Spleen (tissue), 11 donors: ENCODE measurements around the gene GALR2. TPM values are rescaled to one million over a fixed set of nuclear protein-coding genes. Genes with fewer than 3 reads are reported as not detected.

Source experiments
- DNase-seq: peaks from one replicate; pipeline ENCODE4 v3.0.0-alpha.2; 2020
- H3K27ac ChIP-seq, 8 donors: fragments of 200-600 bp; sonication (generic) in 7 of 8; 1 replicate in 4 of 8; 2 replicates in 4 of 8; pipeline versions ENCODE4 v1.5.0 to v1.8.0; 2016 to 2021; ENCODE audit warnings: inconsistent platforms in 4 of 8, mild to moderate bottlenecking in 4 of 8, moderate library complexity in 1 of 8
- H3K27me3 ChIP-seq, 7 donors: fragments of 200-600 bp; sonication (generic) in 6 of 7; replicated peaks in 1 of 7; 1 replicate in 4 of 7; 2 replicates in 3 of 7; pipeline versions ENCODE4 v1.5.0 to v1.8.0; 2016 to 2021; ENCODE audit warnings: inconsistent platforms in 3 of 7, mild to moderate bottlenecking in 1 of 7
- H3K36me3 ChIP-seq, 6 donors: fragments of 200-600 bp; sonication (generic) in 5 of 6; 1 replicate in 4 of 6; 2 replicates in 2 of 6; pipeline versions ENCODE4 v1.5.0 to v1.8.0; 2016 to 2021; ENCODE audit warnings: inconsistent platforms in 2 of 6
- H3K4me1 ChIP-seq, 6 donors: fragments of 200-600 bp; sonication (generic) in 5 of 6; 1 replicate in 3 of 6; 2 replicates in 3 of 6; pipeline versions ENCODE4 v1.5.0 to v1.8.0; 2016 to 2021; ENCODE audit warnings: inconsistent platforms in 3 of 6
- H3K4me3 ChIP-seq, 8 donors: fragments of 200-600 bp; sonication (generic) in 7 of 8; 1 replicate in 4 of 8; 2 replicates in 4 of 8; pipeline versions ENCODE4 v1.5.0 to v1.8.0; 2016 to 2021; ENCODE audit warnings: inconsistent platforms in 4 of 8, mild to moderate bottlenecking in 4 of 8, moderate library complexity in 2 of 8
- H3K9me3 ChIP-seq, 8 donors: fragments of 200-600 bp; sonication (generic) in 7 of 8; 1 replicate in 4 of 8; 2 replicates in 4 of 8; pipeline versions ENCODE4 v1.5.0 to v1.8.0; 2016 to 2021; ENCODE audit warnings: inconsistent platforms in 4 of 8
- POLR2A ChIP-seq, 3 donors: fragments of 450-650 bp; IDR thresholded peaks; one replicate each; pipeline ENCODE4 v1.5.1; 2017; ENCODE audit warnings: antibody characterized with exemption in 3 of 3, mild to moderate bottlenecking in 1 of 3
- POLR2AphosphoS5 ChIP-seq, 3 donors: sonication (generic); formaldehyde crosslinking; IDR thresholded peaks; one replicate each; pipeline ENCODE4 v1.5.1; 2017; ENCODE audit warnings: antibody characterized with exemption in 3 of 3
- WGBS, 5 donors: extraction: QIAGEN DNeasy Blood & Tissue Kit in 3 of 5; methylation state at CpG; one replicate each; pipeline versions ENCODE4 v1.1.5 to v1.1.7; 2013 to 2018; 5-methylcytosine and 5-hydroxymethylcytosine counted together
- intact Hi-C: fragments of 100-400 bp; cut with DNase I; formaldehyde crosslinking; loops from one replicate; pipeline ENCODE4 v1.15.0; 2023; ENCODE audit warnings: low total_unique reads
- polyA plus RNA-seq, 3 donors: library from polyadenylated mRNA; stranded (reverse); fragments of 200-250 nt; gene quantifications; one replicate each; pipeline ENCODE4 v1.2.1, GENCODE V29; 2013
- total RNA-seq, 7 donors: library from RNA; depleted of rRNA in 3 of 7; stranded (reverse); fragments of >200 nt in 3 of 7; fragmentation: NEBNext Ultra II Directional in 4 of 7; extraction: Animal tissue kit (Norgen Biotek cat#: 25700) in 4 of 7; gene quantifications; one replicate each; pipeline versions ENCODE4 v1.1.0 to v1.2.1, GENCODE V29; 2016 to 2021
- TF ChIP-seq, protein P1 (sequence below), 11 experiments: fragments of 200-600 bp in 7 of 11; fragments of 450-650 bp in 4 of 11; sonication (generic) in 4 of 11; IDR thresholded peaks in 8 of 11; conservative IDR thresholded peaks in 3 of 11; 1 replicate in 7 of 11; 2 replicates in 4 of 11; pipeline versions ENCODE4 v1.4.0 to v1.8.0; 2016 to 2021; ENCODE audit warnings: antibody characterized with exemption in 11 of 11, inconsistent platforms in 4 of 11, mild to moderate bottlenecking in 1 of 11
- donor health status: healthy with polysubstance abuse.
- donor health status: DM: no; HTN: no; CAD: no; lungs with moderate emphysema.
- donor health status: DM: no; HTN: no; CAD: no.
- donor health status: Bipolar disorder and iron deficiency.
- donor health status: healthy.
- donor health status: DM: no; HTN: no; CAD: no.
- donor health status: DM: yes; HTN: yes; CAD: no.

GALR2 gene
- total and polyA plus RNA-seq, 10 donors = 0.06 to 0.93 (median 0.38) TPM; not detected in 6

DNA sequence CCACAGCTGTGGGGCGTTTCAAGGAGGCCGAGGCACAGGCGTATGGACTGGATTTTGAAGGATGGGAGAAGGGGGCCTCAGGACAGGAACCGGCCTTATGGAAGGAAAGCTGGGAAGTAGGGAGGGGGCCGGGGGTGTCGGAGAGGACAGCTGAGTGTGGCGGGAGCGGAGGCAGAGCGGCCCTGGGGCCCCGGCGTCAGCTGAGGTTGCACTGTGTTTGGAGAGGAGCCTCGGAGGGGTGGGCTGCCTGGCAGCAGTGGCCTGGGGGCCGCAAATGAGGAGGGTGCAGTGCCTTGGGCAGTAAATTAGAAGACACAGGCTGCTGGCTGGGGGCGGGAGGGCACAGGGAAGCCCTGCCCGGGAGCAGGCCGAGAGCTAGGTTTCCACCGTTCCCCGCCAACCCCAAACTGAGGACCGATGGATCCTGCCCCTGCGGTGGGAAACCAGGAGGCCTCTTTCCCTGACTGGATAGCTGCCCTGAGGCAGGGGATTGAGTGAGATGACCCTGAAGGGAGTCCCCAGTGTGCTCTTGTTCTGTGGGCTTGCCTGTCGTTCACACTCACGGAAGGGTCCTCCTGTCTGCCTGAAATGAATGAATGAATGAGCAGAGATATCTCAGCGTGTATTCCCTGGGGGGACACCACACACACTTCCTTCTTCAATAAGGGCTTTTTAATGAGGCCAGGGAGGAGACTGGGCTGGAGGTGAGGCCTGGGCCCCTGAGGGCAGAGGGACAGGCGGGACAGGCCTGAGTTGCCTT, 48.0 kb downstream of the GALR2 start:
- H3K4me3 ChIP-seq = no peak overlapping the region
- H3K9me3 ChIP-seq = no peaks in the 10 kb centered on the region
- no peaks in the 10 kb centered on the region for H3K36me3 ChIP-seq
- no peak for DNase-seq
- 87 to 91% (median 90%) methylated on average over 22 to 24 of the region's 24 CpGs for WGBS, 5 donors
- H3K27ac ChIP-seq = peak overlapping the region in 3 of 8 donors; percentile 60 to 69 (median 68)
- peaks cover 5 to 25% (median 16%) of the 10 kb centered on the region in 6 donors for H3K4me1 ChIP-seq
- H3K27me3 ChIP-seq = peaks cover 0 to 5% (median 0%) of the 10 kb centered on the region in 7 donors
- intact Hi-C loops = loop anchor here (5.0 kb wide), 1 partner anchor 60 kb away; no protein-coding TSS in a partner anchor
- TF ChIP-seq, protein P1, sequence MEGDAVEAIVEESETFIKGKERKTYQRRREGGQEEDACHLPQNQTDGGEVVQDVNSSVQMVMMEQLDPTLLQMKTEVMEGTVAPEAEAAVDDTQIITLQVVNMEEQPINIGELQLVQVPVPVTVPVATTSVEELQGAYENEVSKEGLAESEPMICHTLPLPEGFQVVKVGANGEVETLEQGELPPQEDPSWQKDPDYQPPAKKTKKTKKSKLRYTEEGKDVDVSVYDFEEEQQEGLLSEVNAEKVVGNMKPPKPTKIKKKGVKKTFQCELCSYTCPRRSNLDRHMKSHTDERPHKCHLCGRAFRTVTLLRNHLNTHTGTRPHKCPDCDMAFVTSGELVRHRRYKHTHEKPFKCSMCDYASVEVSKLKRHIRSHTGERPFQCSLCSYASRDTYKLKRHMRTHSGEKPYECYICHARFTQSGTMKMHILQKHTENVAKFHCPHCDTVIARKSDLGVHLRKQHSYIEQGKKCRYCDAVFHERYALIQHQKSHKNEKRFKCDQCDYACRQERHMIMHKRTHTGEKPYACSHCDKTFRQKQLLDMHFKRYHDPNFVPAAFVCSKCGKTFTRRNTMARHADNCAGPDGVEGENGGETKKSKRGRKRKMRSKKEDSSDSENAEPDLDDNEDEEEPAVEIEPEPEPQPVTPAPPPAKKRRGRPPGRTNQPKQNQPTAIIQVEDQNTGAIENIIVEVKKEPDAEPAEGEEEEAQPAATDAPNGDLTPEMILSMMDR (IDR thresholded peaks at IDR 0.05 in 8 of 11, conservative IDR thresholded peaks at IDR 0.05 in 3 of 11) = no peak
- TF ChIP-seq POLR2AphosphoS5 (IDR thresholded peaks at IDR 0.05) (no peak), POLR2A (IDR thresholded peaks at IDR 0.05) (no peak)

GRCh38 chr17:76123191-76123499, 48.6 kb downstream of the GALR2 start:
- WGBS, 5 donors = 63 to 78% (median 68%) methylated on average over 5 of the region's 5 CpGs
- TF ChIP-seq, protein P1 (IDR thresholded peaks at IDR 0.05 in 8 of 11, conservative IDR thresholded peaks at IDR 0.05 in 3 of 11) = no peak
- TF ChIP-seq POLR2A (IDR thresholded peaks at IDR 0.05) = no peak
- TF ChIP-seq POLR2AphosphoS5 (IDR thresholded peaks at IDR 0.05) = no peak
- H3K36me3 ChIP-seq = no peaks in the 10 kb centered on the region
- H3K9me3 ChIP-seq = no peaks in the 10 kb centered on the region
- intact Hi-C loops = loop anchor here (5.0 kb wide), 1 partner anchor 59 kb away; no protein-coding TSS in a partner anchor
- no peak overlapping the region for H3K4me3 ChIP-seq
- H3K4me1 ChIP-seq = peaks cover 5 to 25% (median 16%) of the 10 kb centered on the region in 6 donors
- peak overlapping the region in 1 of 8 donors; percentile 68 for H3K27ac ChIP-seq
- DNase-seq = no peak
- H3K27me3 ChIP-seq = peaks cover 0 to 5% (median 0%) of the 10 kb centered on the region in 7 donors

- no peak for DNase-seq
- H3K4me3 ChIP-seq = no peak overlapping the region
- H3K4me1 ChIP-seq = peaks cover 5 to 25% (median 16%) of the 10 kb centered on the region in 6 donors
- intact Hi-C loops = loop anchor here (5.0 kb wide), 1 partner anchor 58 kb away; no protein-coding TSS in a partner anchor
- WGBS, 5 donors = 40 to 85% (median 73%) methylated on average over 2 to 9 of the region's 9 CpGs
- H3K36me3 ChIP-seq = no peaks in the 10 kb centered on the region
- H3K27ac ChIP-seq = no peak overlapping the region
- H3K27me3 ChIP-seq = peaks cover 0 to 5% (median 0%) of the 10 kb centered on the region in 7 donors
- TF ChIP-seq, protein P1 (IDR thresholded peaks at IDR 0.05 in 8 of 11, conservative IDR thresholded peaks at IDR 0.05 in 3 of 11) = no peak
- TF ChIP-seq POLR2A (IDR thresholded peaks at IDR 0.05) = no peak
- TF ChIP-seq POLR2AphosphoS5 (IDR thresholded peaks at IDR 0.05) = no peak
- H3K9me3 ChIP-seq = no peaks in the 10 kb centered on the region
These were observed 49.4 kb downstream of the GALR2 start for GRCh38 chr17:76123749-76124581.
